PFSK-1 (cell line): ENCODE measurements around the gene SMIM35.

Experiments
- POLR2AphosphoS5 ChIP-seq: IDR thresholded peaks from 2 replicates; pipeline ENCODE4 v1.6.1; 2012; ENCODE audit warnings: low read depth, mild to moderate bottlenecking, control low read depth, low read length, moderate library complexity
- SIN3A ChIP-seq: IDR thresholded peaks from 2 replicates; pipeline ENCODE4 v1.6.1; 2012; ENCODE audit warnings: mild to moderate bottlenecking, low read length, moderate library complexity, borderline replicate concordance; ENCODE audit not compliant: insufficient read depth
- TAF1 ChIP-seq: IDR thresholded peaks from 2 replicates; pipeline ENCODE4 v1.6.1; 2012; ENCODE audit warnings: low read length, control low read depth, borderline replicate concordance; ENCODE audit not compliant: insufficient read depth
- TF ChIP-seq, protein P1 (sequence below), 2 experiments: IDR thresholded peaks; 2 replicates each; pipeline versions ENCODE4 v1.6.1 to v1.8.0; 2011 to 2012; ENCODE audit warnings: low read depth in 2 of 2, low read length in 2 of 2, control low read depth in 1 of 2, inconsistent platforms in 1 of 2, mild to moderate bottlenecking in 1 of 2, moderate library complexity in 1 of 2; ENCODE audit not compliant: insufficient read depth in 1 of 2

DNA sequence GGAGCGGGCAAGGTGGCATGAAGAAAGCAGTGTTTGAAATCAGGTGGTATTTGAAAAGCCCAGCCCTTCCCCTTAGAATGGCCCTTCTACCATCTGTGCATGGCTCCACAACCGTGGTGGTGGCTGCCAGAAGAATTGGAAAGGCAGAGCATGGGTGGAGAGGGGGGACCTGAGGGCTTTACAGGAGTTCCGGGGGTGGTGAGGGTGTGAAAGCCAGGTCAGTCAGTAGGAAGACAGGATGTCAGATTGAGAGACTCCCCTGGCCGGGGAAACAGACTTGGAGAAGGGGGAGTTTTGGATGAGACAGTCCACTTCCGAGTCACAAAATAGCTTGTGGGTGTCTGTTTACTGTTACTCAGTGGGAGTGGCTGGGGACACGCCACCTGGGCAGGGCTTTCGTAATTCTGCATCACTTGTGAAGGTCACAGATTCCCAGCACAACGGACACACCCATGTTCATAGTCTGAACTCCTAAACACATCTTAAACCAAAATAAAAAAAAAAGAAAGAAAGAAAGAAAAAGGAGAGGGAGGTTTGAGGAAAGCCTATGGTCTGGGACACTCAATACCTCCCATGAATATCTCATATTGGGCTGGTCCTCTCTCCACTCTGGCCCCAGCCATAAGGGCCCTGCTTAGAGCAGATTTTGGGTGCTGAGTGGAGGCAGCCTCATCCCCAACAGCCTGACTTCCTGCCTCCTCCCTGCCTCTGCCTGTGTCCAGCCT, 24.4 kb upstream of the SMIM35 start:
- TF ChIP-seq SIN3A = no peak
- TF ChIP-seq POLR2AphosphoS5 = no peak
- TF ChIP-seq, protein P1, sequence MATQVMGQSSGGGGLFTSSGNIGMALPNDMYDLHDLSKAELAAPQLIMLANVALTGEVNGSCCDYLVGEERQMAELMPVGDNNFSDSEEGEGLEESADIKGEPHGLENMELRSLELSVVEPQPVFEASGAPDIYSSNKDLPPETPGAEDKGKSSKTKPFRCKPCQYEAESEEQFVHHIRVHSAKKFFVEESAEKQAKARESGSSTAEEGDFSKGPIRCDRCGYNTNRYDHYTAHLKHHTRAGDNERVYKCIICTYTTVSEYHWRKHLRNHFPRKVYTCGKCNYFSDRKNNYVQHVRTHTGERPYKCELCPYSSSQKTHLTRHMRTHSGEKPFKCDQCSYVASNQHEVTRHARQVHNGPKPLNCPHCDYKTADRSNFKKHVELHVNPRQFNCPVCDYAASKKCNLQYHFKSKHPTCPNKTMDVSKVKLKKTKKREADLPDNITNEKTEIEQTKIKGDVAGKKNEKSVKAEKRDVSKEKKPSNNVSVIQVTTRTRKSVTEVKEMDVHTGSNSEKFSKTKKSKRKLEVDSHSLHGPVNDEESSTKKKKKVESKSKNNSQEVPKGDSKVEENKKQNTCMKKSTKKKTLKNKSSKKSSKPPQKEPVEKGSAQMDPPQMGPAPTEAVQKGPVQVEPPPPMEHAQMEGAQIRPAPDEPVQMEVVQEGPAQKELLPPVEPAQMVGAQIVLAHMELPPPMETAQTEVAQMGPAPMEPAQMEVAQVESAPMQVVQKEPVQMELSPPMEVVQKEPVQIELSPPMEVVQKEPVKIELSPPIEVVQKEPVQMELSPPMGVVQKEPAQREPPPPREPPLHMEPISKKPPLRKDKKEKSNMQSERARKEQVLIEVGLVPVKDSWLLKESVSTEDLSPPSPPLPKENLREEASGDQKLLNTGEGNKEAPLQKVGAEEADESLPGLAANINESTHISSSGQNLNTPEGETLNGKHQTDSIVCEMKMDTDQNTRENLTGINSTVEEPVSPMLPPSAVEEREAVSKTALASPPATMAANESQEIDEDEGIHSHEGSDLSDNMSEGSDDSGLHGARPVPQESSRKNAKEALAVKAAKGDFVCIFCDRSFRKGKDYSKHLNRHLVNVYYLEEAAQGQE (IDR thresholded peaks at IDR 0.05; ENCODE audit: insufficient read depth in 1 of 2, low read depth in 2 of 2, low read length in 2 of 2) = no peak
- TF ChIP-seq TAF1 = no peak
